K562 (cell line): ENCODE measurements around the gene DCST1. TPM values are rescaled to one million over a fixed set of nuclear protein-coding genes. Genes with fewer than 3 reads are reported as not detected.

Source experiments
- ATAC-seq: fragments of 200-7000 bp; cut with Tn5 transposase; 3 replicates; pipeline ENCODE4 v1.9.1; 2020; ENCODE audit warnings: moderate library complexity
- BruUV-seq: library from RNA; stranded (reverse); fragments of 400-500 nt; replicated peaks from 2 replicates; lab custom pipeline; 2021; lab: Mats Ljungman, UMichigan
- CTCF ChIA-PET: fragments of 300-600 bp; formaldehyde crosslinking; extraction: SDS; loops from one replicate; lab custom pipeline; 2021; ENCODE audit warnings: low intra/inter-chr PET ratio; lab: Yijun Ruan, JAX
- POLR2A ChIA-PET: fragments of 300-600, 350-650 bp; sonication (Branson Sonifier 250); formaldehyde crosslinking; extraction: SDS; loops from one replicate; lab custom pipeline; 2021; ENCODE audit warnings: antibody characterized with exemption, inconsistent platforms; lab: Yijun Ruan, JAX
- DNase-seq, 4 experiments: peaks; one replicate each; pipeline versions ENCODE4 v3.0.0 to v3.0.0-alpha.2; 2011 to 2018; ENCODE audit warnings: low spot score in 3 of 4, mixed read lengths in 3 of 4; ENCODE audit errors: extremely low read depth in 1 of 4
- FAIRE-seq: peaks from 2 replicates; lab custom pipeline; 2011; peaks lifted over from hg19 to GRCh38; lab: Jason Lieb, UNC
- H2AFZ ChIP-seq: 2 replicates; pipeline ENCODE4 v1.6.0; 2011; ENCODE audit warnings: low read depth, low read length, control low read depth, inconsistent platforms
- H3K27ac ChIP-seq: fragments of 200-600 bp; 3 replicates; pipeline ENCODE4 v1.8.0; 2011; ENCODE audit warnings: low read depth, mild to moderate bottlenecking, control low read depth, inconsistent platforms, low read length, moderate library complexity, mixed read lengths; ENCODE audit errors: extremely low read depth
- H3K27me3 ChIP-seq, 2 experiments: fragments of 300-600 bp in 1 of 2; 2 replicates in 1 of 2; 3 replicates in 1 of 2; pipeline versions ENCODE4 v1.6.0 to v1.8.0; 2011; ENCODE audit warnings: inconsistent platforms in 2 of 2, low read length in 2 of 2, mild to moderate bottlenecking in 1 of 2, mixed read lengths in 1 of 2, moderate library complexity in 1 of 2; ENCODE audit not compliant: control insufficient read depth in 2 of 2, insufficient read depth in 2 of 2
- H3K36me3 ChIP-seq: fragments of 300-600 bp; 3 replicates; pipeline ENCODE4 v1.8.0; 2011; ENCODE audit warnings: mild to moderate bottlenecking, low read length, inconsistent platforms; ENCODE audit not compliant: control insufficient read depth, insufficient read depth
- H3K4me1 ChIP-seq, 2 experiments: fragments of 200-600 bp in 1 of 2; replicated peaks in 1 of 2; 2 replicates in 1 of 2; 3 replicates in 1 of 2; pipeline versions ENCODE4 v1.5.1 to v1.8.0; 2011; ENCODE audit warnings: inconsistent platforms in 2 of 2, low read length in 2 of 2, mild to moderate bottlenecking in 1 of 2, mixed read lengths in 1 of 2, moderate library complexity in 1 of 2; ENCODE audit not compliant: control insufficient read depth in 2 of 2, insufficient read depth in 2 of 2
- H3K4me2 ChIP-seq: 2 replicates; pipeline ENCODE4 v1.6.1; 2011; ENCODE audit warnings: low read length, control low read depth, inconsistent platforms, mixed read lengths; ENCODE audit not compliant: insufficient read depth
- H3K4me3 ChIP-seq: fragments of 200-600 bp; sonication (generic), shearing (Covaris generic); 2 replicates; pipeline ENCODE4 v1.5.1; 2016; ENCODE audit warnings: control low read depth, inconsistent platforms
- H3K79me2 ChIP-seq: fragments of 200-600 bp; 3 replicates; pipeline ENCODE4 v1.8.0; 2011; ENCODE audit warnings: low read length, inconsistent platforms; ENCODE audit not compliant: control insufficient read depth, insufficient read depth
- H3K9ac ChIP-seq, 2 experiments: 2 replicates each; pipeline versions ENCODE4 v1.6.0 to v1.6.1; 2011; ENCODE audit warnings: low read depth in 2 of 2, low read length in 2 of 2, control low read depth in 1 of 2, inconsistent platforms in 1 of 2, mild to moderate bottlenecking in 1 of 2, mixed read lengths in 1 of 2; ENCODE audit not compliant: insufficient read depth in 1 of 2
- H3K9me1 ChIP-seq: one replicate; pipeline ENCODE4 v1.6.0; 2011; ENCODE audit warnings: inconsistent platforms, mild to moderate bottlenecking, low read length, moderate library complexity; ENCODE audit not compliant: control insufficient read depth, insufficient read depth
- H3K9me3 ChIP-seq: replicated peaks from 2 replicates; pipeline ENCODE4 v1.5.1; 2011; ENCODE audit warnings: low read depth, low read length, inconsistent platforms; ENCODE audit not compliant: control insufficient read depth, insufficient read depth
- H4K20me1 ChIP-seq: replicated peaks from 2 replicates; pipeline ENCODE4 v1.6.1; 2011; ENCODE audit warnings: low read length, inconsistent platforms, mixed read lengths; ENCODE audit not compliant: control insufficient read depth, insufficient read depth
- C11orf30 ChIP-seq: fragments of 450-650 bp; IDR thresholded peaks from 2 replicates; pipeline ENCODE4 v1.6.1; 2016; ENCODE audit warnings: low read depth, mild to moderate bottlenecking
- CBX8 ChIP-seq: fragments of 200-600 bp; sonication (generic); IDR thresholded peaks from 2 replicates; pipeline ENCODE4 v1.6.1; 2012; ENCODE audit warnings: borderline replicate concordance, mixed run types, low read depth, mild to moderate bottlenecking, moderate library complexity, mixed read lengths, low read length, control low read depth, inconsistent platforms; ENCODE audit not compliant: poor library complexity, severe bottlenecking; ENCODE audit errors: extremely low read depth
- CHCHD3 ChIP-seq: fragments of 250-450 bp; sonication (Bioruptor Pico); IDR thresholded peaks from 2 replicates; pipeline ENCODE4 v2.1.2; 2022; ENCODE audit warnings: mild to moderate bottlenecking
- CREM ChIP-seq: IDR thresholded peaks from 2 replicates; pipeline ENCODE4 v1.6.1; 2014; ENCODE audit warnings: antibody characterized with exemption, low read depth
- ELF4 ChIP-seq: fragments of 450-650 bp; formaldehyde crosslinking; IDR thresholded peaks from 2 replicates; pipeline ENCODE4 v1.4.0; 2022; ENCODE audit warnings: missing genetic modification characterization
- FOSL1 ChIP-seq: fragments of 200-800 bp; sonication (Bioruptor generic); conservative IDR thresholded peaks from 2 replicates; pipeline ENCODE4 v1.6.1; 2016; ENCODE audit warnings: missing genetic modification characterization, missing compliant biosample characterization
- HDAC2 ChIP-seq: fragments of 450-650 bp; IDR thresholded peaks from 2 replicates; pipeline ENCODE4 v1.6.1; 2016; ENCODE audit warnings: mild to moderate bottlenecking
- HMGN3 ChIP-seq: IDR thresholded peaks from 2 replicates; pipeline ENCODE4 v1.6.1; 2011; ENCODE audit warnings: borderline replicate concordance, low read depth, mild to moderate bottlenecking, mixed read lengths, low read length; ENCODE audit not compliant: insufficient read length; ENCODE audit errors: extremely low read depth
- JUND ChIP-seq, 2 experiments: IDR thresholded peaks; 2 replicates in 1 of 2; 3 replicates in 1 of 2; pipeline ENCODE4 v1.6.1; 2011; ENCODE audit warnings: borderline replicate concordance in 2 of 2, low read depth in 2 of 2, low read length in 2 of 2, improper control_type of control experiment in 1 of 2, missing biosample characterization in 1 of 2, missing genetic modification characterization in 1 of 2, missing genetic modification reagents in 1 of 2
- LARP7 ChIP-seq: fragments of 450-650 bp; IDR thresholded peaks from 2 replicates; pipeline ENCODE4 v1.6.1; 2016
- MCM3 ChIP-seq: fragments of 450-650 bp; IDR thresholded peaks from 2 replicates; pipeline ENCODE4 v1.6.1; 2016
- MIER1 ChIP-seq: fragments of 450-650 bp; IDR thresholded peaks from 2 replicates; pipeline ENCODE4 v1.6.1; 2016; ENCODE audit warnings: antibody characterized with exemption, mild to moderate bottlenecking, low read depth
- OTX1 ChIP-seq: fragments of 450-650 bp; formaldehyde crosslinking; IDR thresholded peaks from 2 replicates; pipeline ENCODE4 v1.4.0; 2022; ENCODE audit warnings: mild to moderate bottlenecking
- RNF2 ChIP-seq: sonication (generic); IDR thresholded peaks from 2 replicates; pipeline ENCODE4 v1.6.1; 2016
- SIX5 ChIP-seq, 2 experiments: IDR thresholded peaks; 2 replicates each; pipeline ENCODE4 v1.6.1; 2011; ENCODE audit warnings: low read length in 2 of 2, borderline replicate concordance in 1 of 2, low read depth in 1 of 2, mild to moderate bottlenecking in 1 of 2, moderate library complexity in 1 of 2; ENCODE audit not compliant: insufficient read depth in 1 of 2
- SMAD2 ChIP-seq: fragments of 150-350 bp; IDR thresholded peaks from 2 replicates; pipeline ENCODE4 v1.6.1; 2014; ENCODE audit warnings: low read depth, mild to moderate bottlenecking, low read length
- YY1 ChIP-seq, 3 experiments: IDR thresholded peaks; 2 replicates each; pipeline ENCODE4 v1.6.1; 2011; ENCODE audit warnings: low read length in 2 of 3, mild to moderate bottlenecking in 2 of 3, moderate library complexity in 2 of 3, borderline replicate concordance in 1 of 3, control low read depth in 1 of 3, low read depth in 1 of 3; ENCODE audit not compliant: insufficient read depth in 3 of 3, insufficient replicate concordance in 2 of 3, control insufficient read depth in 1 of 3, insufficient read length in 1 of 3; ENCODE audit errors: extremely low read depth in 1 of 3
- ZEB2 ChIP-seq: fragments of 450-650 bp; IDR thresholded peaks from 2 replicates; pipeline ENCODE4 v1.6.1; 2016
- ZKSCAN3 ChIP-seq: fragments of 250-450 bp; sonication (Bioruptor Pico); IDR thresholded peaks from 2 replicates; pipeline ENCODE4 v1.4.0; 2020
- ZNF561 ChIP-seq: fragments of 450-650 bp; formaldehyde crosslinking; conservative IDR thresholded peaks from 2 replicates; pipeline ENCODE4 v1.4.0; 2020; ENCODE audit warnings: mild to moderate bottlenecking, moderate library complexity
- ZNF830 ChIP-seq: fragments of 250-450 bp; sonication (Bioruptor Pico); IDR thresholded peaks from 2 replicates; pipeline ENCODE4 v1.5.0; 2021; ENCODE audit warnings: mild to moderate bottlenecking
- WGBS: fragments of 100-300 bp; shearing (Covaris generic); methylation state at CpG from one replicate; pipeline ENCODE4 v1.1.6; 2016; ENCODE audit warnings: low coverage, mixed read lengths; ENCODE audit not compliant: insufficient coverage; ENCODE audit errors: missing lambda C conversion rate; 5-methylcytosine and 5-hydroxymethylcytosine counted together
- in situ Hi-C: fragments of 300-500 bp; cut with MboI; formaldehyde crosslinking; loops from 4 replicates; pipeline ENCODE4 v1.15.0; 2018; ENCODE audit warnings: inconsistent platforms, mixed read lengths
- intact Hi-C: fragments of 100-400 bp; cut with micrococcal nuclease; formaldehyde crosslinking; loops from 2 replicates; pipeline ENCODE4 v1.14.2; 2022
- polyA plus RNA-seq, 8 experiments: library from polyadenylated mRNA; depleted of rRNA in 4 of 8; stranded (reverse) in 5 of 8; unstranded in 3 of 8; fragments of >200 nt; fragmentation: Nextera tagmentation in 2 of 8; fragmentation: Illumina TruSeq in 1 of 8; extraction: Ambion mirVana in 2 of 8; extraction: Trizol in 1 of 8; gene quantifications; 2 replicates each; pipeline versions ENCODE4 v1.2.1 to v1.2.3, GENCODE V29; 2011 to 2014; ENCODE audit warnings: inconsistent platforms in 1 of 8, missing spikeins in 1 of 8
- total RNA-seq, 7 experiments: library from RNA; depleted of rRNA in 6 of 7; stranded (reverse); fragments of >200 nt in 6 of 7; fragmentation: Illumina TruSeq in 2 of 7; extraction: Trizol in 2 of 7; gene quantifications; 2 replicates each; pipeline versions ENCODE4 v1.2.1 to v1.2.3, GENCODE V29; 2011 to 2021; ENCODE audit warnings: low replicate concordance in 1 of 7

The DCST1 gene
- total and polyA plus RNA-seq, 9 of the 15 experiments (the other 6 are each of a cell fraction or from before 2014, with no cell fraction given), result not detected

- Histone ChIP-seq H3K79me2 (peaks cover 3% of the 10 kb centered on the region; the same call in 2 of the 3 replicates), H3K9me1 (peaks cover 6% of the 10 kb centered on the region), H3K4me2 (peak overlapping the region; percentile 66), H3K27me3 (peaks cover 3 to 8% of the 10 kb centered on the region in 2 experiments; a peak in 2 of 5 replicates), H4K20me1 (peaks cover 11% of the 10 kb centered on the region), H3K36me3 (no peaks in the 10 kb centered on the region), H2AFZ (peak overlapping the region; percentile 87), H3K9me3 (no peaks in the 10 kb centered on the region), H3K9ac (peak overlapping the region; percentile 52 to 88; a peak in 3 of 4 replicates), H3K4me3 (peak overlapping the region; percentile 51; the same call in 1 of the 2 replicates), H3K4me1 (peaks cover 37 to 60% of the 10 kb centered on the region in 2 experiments), H3K27ac (peak overlapping the region; percentile 34)
- BruUV-seq, result no TSS peak
- WGBS, result 26% methylated on average over 4 of the region's 4 CpGs
- CTCF ChIA-PET, result interaction anchor here (0.6 to 9.0 kb wide), 2 partner anchors 15 to 1124 kb away, joined by 3 to 153 read pairs; partner anchors contain the start of gene EFNA4
- ATAC-seq, result no peak
- intact Hi-C loops, result loop anchor here (5.0 kb wide), 1 partner anchor 76 kb away; the partner anchor contains the start of gene ZBTB7B
- POLR2A ChIA-PET, result interaction anchor here (0.5 to 1.7 kb wide), 3 partner anchors 25 to 95 kb away, joined by 3 to 5 read pairs (median 3); partner anchors contain the start of gene KRTCAP2
- peak in 1 of 4 experiments; percentile 47 for DNase-seq
- in situ Hi-C loops, result no loop called here
- FAIRE-seq, result no peak
- no peak for TF ChIP-seq CREM
- no peak for TF ChIP-seq ZNF830
- no peak for TF ChIP-seq MIER1
- TF ChIP-seq CHCHD3 (CRISPR knock-in tag), result no peak
- peak; percentile 46; the same call in 1 of the 2 replicates for TF ChIP-seq OTX1 (CRISPR knock-in tag)
- no peak for TF ChIP-seq C11orf30
- TF ChIP-seq HMGN3, result no peak
- TF ChIP-seq YY1 (IDR thresholded peaks at IDR 0.05; ENCODE audit: borderline replicate concordance in 1 of 3, control insufficient read depth in 1 of 3, extremely low read depth in 1 of 3, insufficient read depth in 3 of 3, insufficient read length in 1 of 3, insufficient replicate concordance in 2 of 3, low read depth in 1 of 3, low read length in 2 of 3), result no peak
- TF ChIP-seq FOSL1 (tag), result no peak
- TF ChIP-seq SMAD2, result no peak
- no peak for TF ChIP-seq ZNF561 (CRISPR knock-in tag)
- 0 out of 2 replicates have a peak, but pooled peaks have one; percentile 1 for TF ChIP-seq JUND (IDR thresholded peaks at IDR 0.05; ENCODE audit: borderline replicate concordance, low read depth, low read length)
- no peak for TF ChIP-seq JUND (tag; IDR thresholded peaks at IDR 0.05; ENCODE audit: borderline replicate concordance, low read depth, low read length)
- TF ChIP-seq LARP7, result 0 out of 2 replicates have a peak, but pooled peaks have one; percentile 54
- no peak; the same call in 1 of the 2 replicates for TF ChIP-seq ZEB2
- no peak for TF ChIP-seq CBX8
- TF ChIP-seq HDAC2, result no peak
- TF ChIP-seq SIX5 (IDR thresholded peaks at IDR 0.05; ENCODE audit: borderline replicate concordance in 1 of 2, insufficient read depth in 1 of 2, low read depth in 1 of 2, low read length in 2 of 2), result no peak
- peak; percentile 56; the same call in 1 of the 2 replicates for TF ChIP-seq ELF4
- TF ChIP-seq ZKSCAN3 (CRISPR knock-in tag), result no peak
- no peak for TF ChIP-seq MCM3
- no peak for TF ChIP-seq RNF2
Observed at GRCh38 chr1:155077758-155078445, 44.3 kb downstream of the DCST1 start.
